Panc1 (cell line): ENCODE results near the gene OTOGL.

Source experiments
- POLR2AphosphoS5 ChIP-seq: IDR thresholded peaks from 2 replicates; pipeline ENCODE4 v1.6.1; 2012; ENCODE audit warnings: mild to moderate bottlenecking, low read depth, low read length, moderate library complexity
- SIN3A ChIP-seq: IDR thresholded peaks from 2 replicates; pipeline ENCODE4 v1.6.1; 2012; ENCODE audit warnings: low read depth, mild to moderate bottlenecking, low read length, moderate library complexity, borderline replicate concordance; ENCODE audit not compliant: insufficient read depth
- TF ChIP-seq, protein P1 (sequence below): fragments of 450-650 bp; IDR thresholded peaks from 2 replicates; pipeline ENCODE4 v1.5.1; 2017; ENCODE audit warnings: mild to moderate bottlenecking
- TF ChIP-seq, protein P2 (sequence below), 2 experiments: IDR thresholded peaks; 2 replicates each; pipeline ENCODE4 v1.6.1; 2011 to 2012; ENCODE audit warnings: low read depth in 2 of 2, control low read depth in 1 of 2, low read length in 1 of 2, mild to moderate bottlenecking in 1 of 2, moderate library complexity in 1 of 2; ENCODE audit not compliant: insufficient read depth in 1 of 2

DNA sequence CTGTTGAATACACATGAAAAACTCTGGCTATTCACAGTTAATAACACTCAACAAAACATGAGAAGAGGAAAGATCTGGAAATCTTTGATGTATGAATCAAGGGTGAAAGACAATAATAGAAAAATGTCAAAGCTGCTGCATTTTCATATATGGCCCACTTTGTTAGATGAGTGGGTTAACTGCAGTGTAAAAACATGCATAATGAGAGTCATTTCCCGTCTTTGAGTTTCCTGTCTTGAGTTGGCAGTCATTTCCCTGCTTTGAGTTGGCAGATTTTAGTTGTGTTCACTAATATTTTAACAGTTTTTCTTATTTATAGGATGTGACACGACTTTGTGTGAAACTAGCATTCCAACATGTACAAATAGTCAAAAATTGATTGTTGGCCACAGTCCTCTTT lies 256.8 kb downstream of the OTOGL start:
- TF ChIP-seq, protein P1, sequence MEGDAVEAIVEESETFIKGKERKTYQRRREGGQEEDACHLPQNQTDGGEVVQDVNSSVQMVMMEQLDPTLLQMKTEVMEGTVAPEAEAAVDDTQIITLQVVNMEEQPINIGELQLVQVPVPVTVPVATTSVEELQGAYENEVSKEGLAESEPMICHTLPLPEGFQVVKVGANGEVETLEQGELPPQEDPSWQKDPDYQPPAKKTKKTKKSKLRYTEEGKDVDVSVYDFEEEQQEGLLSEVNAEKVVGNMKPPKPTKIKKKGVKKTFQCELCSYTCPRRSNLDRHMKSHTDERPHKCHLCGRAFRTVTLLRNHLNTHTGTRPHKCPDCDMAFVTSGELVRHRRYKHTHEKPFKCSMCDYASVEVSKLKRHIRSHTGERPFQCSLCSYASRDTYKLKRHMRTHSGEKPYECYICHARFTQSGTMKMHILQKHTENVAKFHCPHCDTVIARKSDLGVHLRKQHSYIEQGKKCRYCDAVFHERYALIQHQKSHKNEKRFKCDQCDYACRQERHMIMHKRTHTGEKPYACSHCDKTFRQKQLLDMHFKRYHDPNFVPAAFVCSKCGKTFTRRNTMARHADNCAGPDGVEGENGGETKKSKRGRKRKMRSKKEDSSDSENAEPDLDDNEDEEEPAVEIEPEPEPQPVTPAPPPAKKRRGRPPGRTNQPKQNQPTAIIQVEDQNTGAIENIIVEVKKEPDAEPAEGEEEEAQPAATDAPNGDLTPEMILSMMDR = no peak
- TF ChIP-seq, protein P2, sequence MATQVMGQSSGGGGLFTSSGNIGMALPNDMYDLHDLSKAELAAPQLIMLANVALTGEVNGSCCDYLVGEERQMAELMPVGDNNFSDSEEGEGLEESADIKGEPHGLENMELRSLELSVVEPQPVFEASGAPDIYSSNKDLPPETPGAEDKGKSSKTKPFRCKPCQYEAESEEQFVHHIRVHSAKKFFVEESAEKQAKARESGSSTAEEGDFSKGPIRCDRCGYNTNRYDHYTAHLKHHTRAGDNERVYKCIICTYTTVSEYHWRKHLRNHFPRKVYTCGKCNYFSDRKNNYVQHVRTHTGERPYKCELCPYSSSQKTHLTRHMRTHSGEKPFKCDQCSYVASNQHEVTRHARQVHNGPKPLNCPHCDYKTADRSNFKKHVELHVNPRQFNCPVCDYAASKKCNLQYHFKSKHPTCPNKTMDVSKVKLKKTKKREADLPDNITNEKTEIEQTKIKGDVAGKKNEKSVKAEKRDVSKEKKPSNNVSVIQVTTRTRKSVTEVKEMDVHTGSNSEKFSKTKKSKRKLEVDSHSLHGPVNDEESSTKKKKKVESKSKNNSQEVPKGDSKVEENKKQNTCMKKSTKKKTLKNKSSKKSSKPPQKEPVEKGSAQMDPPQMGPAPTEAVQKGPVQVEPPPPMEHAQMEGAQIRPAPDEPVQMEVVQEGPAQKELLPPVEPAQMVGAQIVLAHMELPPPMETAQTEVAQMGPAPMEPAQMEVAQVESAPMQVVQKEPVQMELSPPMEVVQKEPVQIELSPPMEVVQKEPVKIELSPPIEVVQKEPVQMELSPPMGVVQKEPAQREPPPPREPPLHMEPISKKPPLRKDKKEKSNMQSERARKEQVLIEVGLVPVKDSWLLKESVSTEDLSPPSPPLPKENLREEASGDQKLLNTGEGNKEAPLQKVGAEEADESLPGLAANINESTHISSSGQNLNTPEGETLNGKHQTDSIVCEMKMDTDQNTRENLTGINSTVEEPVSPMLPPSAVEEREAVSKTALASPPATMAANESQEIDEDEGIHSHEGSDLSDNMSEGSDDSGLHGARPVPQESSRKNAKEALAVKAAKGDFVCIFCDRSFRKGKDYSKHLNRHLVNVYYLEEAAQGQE (IDR thresholded peaks at IDR 0.05; ENCODE audit: insufficient read depth in 1 of 2, low read depth in 2 of 2, low read length in 1 of 2) = no peak
- no peak for TF ChIP-seq POLR2AphosphoS5
- no peak for TF ChIP-seq SIN3A
